Fibroblast of lung (primary cell): ENCODE data around the gene MYRIP.

Experiments
- EZH2 ChIP-seq: IDR thresholded peaks from 2 replicates; pipeline ENCODE4 v1.5.1; 2012; ENCODE audit warnings: low read length, control low read depth, mild to moderate bottlenecking; ENCODE audit errors: missing control alignments
- TF ChIP-seq, protein P1 (sequence below), 2 donors: IDR thresholded peaks in 1 of 2; conservative IDR thresholded peaks in 1 of 2; 1 replicate in 1 of 2; 2 replicates in 1 of 2; pipeline ENCODE4 v1.5.1; 2011 to 2012; ENCODE audit warnings: low read length in 2 of 2, control low read depth in 1 of 2, inconsistent platforms in 1 of 2, low read depth in 1 of 2, mild to moderate bottlenecking in 1 of 2

DNA sequence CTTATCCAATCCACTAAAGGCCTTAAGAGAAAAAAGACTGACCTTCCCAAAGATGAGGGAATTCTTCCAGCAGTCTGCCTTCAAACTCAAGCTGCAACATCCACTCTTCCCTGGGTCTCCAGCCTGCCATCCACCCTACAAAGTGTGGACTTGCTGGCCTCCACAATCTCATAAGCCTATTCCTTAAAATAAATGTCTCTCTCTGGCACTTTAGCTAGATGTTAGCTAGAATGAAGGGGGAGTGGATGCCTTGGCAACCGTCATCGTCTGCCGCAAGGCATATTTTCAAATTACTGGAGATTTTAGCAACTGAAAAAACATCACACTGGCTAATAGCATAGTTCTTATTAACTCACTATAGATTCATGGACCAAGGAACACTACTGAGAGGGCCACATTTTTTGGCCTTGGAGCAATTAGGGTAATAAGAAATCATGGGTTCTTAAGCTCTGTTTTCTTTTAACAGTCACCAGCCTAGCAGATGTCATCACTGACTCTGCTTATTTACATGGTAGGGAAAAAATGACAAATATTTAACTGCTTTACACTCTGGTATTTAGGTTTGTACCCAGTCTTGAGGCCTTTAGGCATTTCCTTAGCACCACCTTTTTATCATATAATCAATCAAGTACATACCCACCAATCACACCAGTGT is 245.3 kb downstream of the MYRIP start:
- TF ChIP-seq, protein P1, sequence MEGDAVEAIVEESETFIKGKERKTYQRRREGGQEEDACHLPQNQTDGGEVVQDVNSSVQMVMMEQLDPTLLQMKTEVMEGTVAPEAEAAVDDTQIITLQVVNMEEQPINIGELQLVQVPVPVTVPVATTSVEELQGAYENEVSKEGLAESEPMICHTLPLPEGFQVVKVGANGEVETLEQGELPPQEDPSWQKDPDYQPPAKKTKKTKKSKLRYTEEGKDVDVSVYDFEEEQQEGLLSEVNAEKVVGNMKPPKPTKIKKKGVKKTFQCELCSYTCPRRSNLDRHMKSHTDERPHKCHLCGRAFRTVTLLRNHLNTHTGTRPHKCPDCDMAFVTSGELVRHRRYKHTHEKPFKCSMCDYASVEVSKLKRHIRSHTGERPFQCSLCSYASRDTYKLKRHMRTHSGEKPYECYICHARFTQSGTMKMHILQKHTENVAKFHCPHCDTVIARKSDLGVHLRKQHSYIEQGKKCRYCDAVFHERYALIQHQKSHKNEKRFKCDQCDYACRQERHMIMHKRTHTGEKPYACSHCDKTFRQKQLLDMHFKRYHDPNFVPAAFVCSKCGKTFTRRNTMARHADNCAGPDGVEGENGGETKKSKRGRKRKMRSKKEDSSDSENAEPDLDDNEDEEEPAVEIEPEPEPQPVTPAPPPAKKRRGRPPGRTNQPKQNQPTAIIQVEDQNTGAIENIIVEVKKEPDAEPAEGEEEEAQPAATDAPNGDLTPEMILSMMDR (conservative IDR thresholded peaks at IDR 0.05 in 1 of 2, IDR thresholded peaks at IDR 0.05 in 1 of 2; ENCODE audit: low read depth in 1 of 2, low read length in 2 of 2) = no peak
- TF ChIP-seq EZH2 = no peak
